Tibial nerve (tissue), 4 donors: ENCODE measurements around the gene RNF141. TPM values are rescaled to one million over a fixed set of nuclear protein-coding genes. Genes with fewer than 3 reads are reported as not detected.

Experiments
- DNase-seq, 2 donors: peaks; one replicate each; pipeline ENCODE4 v3.0.0-alpha.2; 2019; ENCODE audit warnings: low spot score in 2 of 2
- H3K27ac ChIP-seq, 4 donors: fragments of 200-600 bp; sonication (generic) in 3 of 4; one replicate each; pipeline ENCODE4 v1.5.1; 2017 to 2019; ENCODE audit warnings: mild to moderate bottlenecking in 1 of 4
- H3K27me3 ChIP-seq, 2 donors: fragments of 200-600 bp; sonication (generic) in 1 of 2; one replicate each; pipeline versions ENCODE4 v1.5.1 to v1.6.0; 2017 to 2019
- H3K36me3 ChIP-seq, 3 donors: fragments of 200-600 bp; sonication (generic); one replicate each; pipeline ENCODE4 v1.5.1; 2018 to 2019
- H3K4me1 ChIP-seq, 4 donors: fragments of 200-600 bp; sonication (generic) in 3 of 4; one replicate each; pipeline ENCODE4 v1.5.1; 2017 to 2019
- H3K4me3 ChIP-seq, 4 donors: fragments of 200-600 bp; sonication (generic) in 3 of 4; one replicate each; pipeline ENCODE4 v1.5.1; 2017 to 2019; ENCODE audit warnings: mild to moderate bottlenecking in 1 of 4, moderate library complexity in 1 of 4
- H3K9me3 ChIP-seq, 4 donors: fragments of 200-600 bp; sonication (generic) in 3 of 4; one replicate each; pipeline ENCODE4 v1.5.1; 2017 to 2019
- CTCF ChIP-seq, 5 experiments: fragments of 200-600 bp in 3 of 5; fragments of 450-650 bp in 2 of 5; sonication (generic) in 3 of 5; IDR thresholded peaks; one replicate each; pipeline ENCODE4 v1.5.1; 2016 to 2019; ENCODE audit warnings: antibody characterized with exemption in 5 of 5, mild to moderate bottlenecking in 3 of 5, moderate library complexity in 2 of 5
- EP300 ChIP-seq, 2 donors: sonication (generic); formaldehyde crosslinking; IDR thresholded peaks; one replicate each; pipeline ENCODE4 v1.6.1; 2017; ENCODE audit warnings: antibody characterized with exemption in 2 of 2, mild to moderate bottlenecking in 1 of 2
- POLR2A ChIP-seq, 2 donors: fragments of 450-650 bp; IDR thresholded peaks; one replicate each; pipeline ENCODE4 v1.6.1; 2017; ENCODE audit warnings: antibody characterized with exemption in 2 of 2, mild to moderate bottlenecking in 2 of 2, moderate library complexity in 2 of 2
- WGBS, 2 donors: methylation state at CpG; one replicate each; pipeline ENCODE4 v1.1.5; 2018; 5-methylcytosine and 5-hydroxymethylcytosine counted together
- total RNA-seq, 4 donors: library from RNA; depleted of rRNA; stranded (reverse); fragments of >200 nt; gene quantifications; one replicate each; pipeline ENCODE4 v1.1.0, GENCODE V29; 2016

Gene RNF141
- total RNA-seq, 4 donors from 2014 or later: 27.6 to 49.2 (median 40.5) TPM

- H3K9me3 ChIP-seq: no peaks in the 10 kb centered on the region
- peaks cover 0 to 4% (median 1%) of the 10 kb centered on the region in 4 donors for H3K4me1 ChIP-seq
- no peaks in the 10 kb centered on the region for H3K36me3 ChIP-seq
- no peak overlapping the region for H3K27ac ChIP-seq
- H3K4me3 ChIP-seq: no peak overlapping the region
- WGBS, 2 donors: 42 to 50% methylated on average over 2 of the region's 2 CpGs
- H3K27me3 ChIP-seq: no peaks in the 10 kb centered on the region
- no peak for TF ChIP-seq CTCF (IDR thresholded peaks at IDR 0.05)
- TF ChIP-seq EP300 (IDR thresholded peaks at IDR 0.05): no peak
- no peak for TF ChIP-seq POLR2A (IDR thresholded peaks at IDR 0.05)
- no peak for DNase-seq
These were observed 55.3 kb downstream of the RNF141 start for GRCh38 chr11:10485646-10486045.

- Histone ChIP-seq H3K27me3 (no peaks in the 10 kb centered on the region), H3K36me3 (no peaks in the 10 kb centered on the region), H3K4me1 (no peaks in the 10 kb centered on the region), H3K9me3 (no peaks in the 10 kb centered on the region), H3K27ac (no peak overlapping the region), H3K4me3 (no peak overlapping the region)
- no peak for DNase-seq
- WGBS, 2 donors: 88 to 89% methylated on average over 16 of the region's 16 CpGs
- TF ChIP-seq POLR2A (IDR thresholded peaks at IDR 0.05) (no peak), CTCF (IDR thresholded peaks at IDR 0.05) (no peak), EP300 (IDR thresholded peaks at IDR 0.05) (no peak)
These were observed 56.4 kb downstream of the RNF141 start for GRCh38 chr11:10484461-10485180.

DNA sequence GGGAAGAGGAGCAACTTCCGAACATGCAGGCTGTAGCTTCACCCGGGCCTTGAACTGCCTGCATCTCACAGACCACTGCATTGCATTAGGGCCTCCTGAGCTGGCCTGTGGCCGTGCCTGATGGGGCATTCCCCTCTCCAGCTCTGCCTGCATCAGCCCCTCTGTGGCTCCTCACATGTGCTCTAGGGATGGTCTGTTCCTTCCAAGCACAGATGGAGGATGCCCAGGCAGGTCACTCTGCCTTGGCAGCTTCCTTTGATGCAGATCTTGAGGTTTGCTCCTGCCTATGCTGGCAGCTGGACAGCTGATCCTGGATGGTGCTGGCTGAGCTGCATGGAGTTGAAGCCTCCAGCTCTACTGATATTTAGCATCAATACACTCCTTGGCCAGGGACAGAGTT is 57.4 kb downstream of the RNF141 start:
- WGBS, 2 donors: 63 to 67% methylated on average over 3 of the region's 3 CpGs
- no peak for DNase-seq
- H3K36me3 ChIP-seq: no peaks in the 10 kb centered on the region
- no peaks in the 10 kb centered on the region for H3K9me3 ChIP-seq
- TF ChIP-seq CTCF (IDR thresholded peaks at IDR 0.05) (no peak), EP300 (IDR thresholded peaks at IDR 0.05) (no peak), POLR2A (IDR thresholded peaks at IDR 0.05) (no peak)
- H3K27ac ChIP-seq: no peak overlapping the region
- no peaks in the 10 kb centered on the region for H3K4me1 ChIP-seq
- no peaks in the 10 kb centered on the region for H3K27me3 ChIP-seq
- no peak overlapping the region for H3K4me3 ChIP-seq

DNA sequence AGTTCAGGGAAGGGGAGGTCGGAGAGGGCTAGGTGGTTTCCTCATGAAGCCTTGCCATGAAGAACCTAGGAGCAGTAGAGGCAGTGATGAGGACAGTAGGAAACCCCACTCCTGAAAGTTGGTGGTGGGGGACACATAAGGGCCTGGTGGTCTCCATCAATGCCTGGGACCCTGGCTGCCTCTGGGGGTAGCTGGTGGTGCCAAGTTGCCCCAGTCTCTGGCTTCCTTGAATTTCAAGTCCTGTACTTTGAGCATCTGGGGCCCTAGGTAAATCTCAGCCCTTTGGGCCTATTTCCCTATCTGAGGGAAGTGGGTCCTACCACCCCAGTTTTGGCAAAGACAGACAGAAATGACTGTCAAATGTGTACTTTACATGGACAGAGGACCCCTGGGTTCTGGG is 57.8 kb downstream of the RNF141 start:
- H3K27me3 ChIP-seq: no peaks in the 10 kb centered on the region
- 96 to 100% methylated on average over 1 of the region's 1 CpG for WGBS, 2 donors
- no peak overlapping the region for H3K4me3 ChIP-seq
- no peak overlapping the region for H3K27ac ChIP-seq
- DNase-seq: no peak
- TF ChIP-seq EP300 (IDR thresholded peaks at IDR 0.05) (no peak), CTCF (IDR thresholded peaks at IDR 0.05) (no peak), POLR2A (IDR thresholded peaks at IDR 0.05) (no peak)
- H3K36me3 ChIP-seq: no peaks in the 10 kb centered on the region
- no peaks in the 10 kb centered on the region for H3K9me3 ChIP-seq
- H3K4me1 ChIP-seq: no peaks in the 10 kb centered on the region

- no peaks in the 10 kb centered on the region for H3K4me1 ChIP-seq
- no peaks in the 10 kb centered on the region for H3K36me3 ChIP-seq
- no peak for DNase-seq
- H3K4me3 ChIP-seq: no peak overlapping the region
- 87 to 88% methylated on average over 11 to 16 of the region's 16 CpGs for WGBS, 2 donors
- TF ChIP-seq POLR2A (IDR thresholded peaks at IDR 0.05) (no peak), EP300 (IDR thresholded peaks at IDR 0.05) (no peak), CTCF (IDR thresholded peaks at IDR 0.05) (no peak)
- H3K27ac ChIP-seq: no peak overlapping the region
- no peaks in the 10 kb centered on the region for H3K9me3 ChIP-seq
- no peaks in the 10 kb centered on the region for H3K27me3 ChIP-seq
These were observed 59.2 kb downstream of the RNF141 start for GRCh38 chr11:10481560-10482349.
